Cardiac fibroblast (primary cell): ENCODE results near the gene BTBD16.

Experiments used
- DNase-seq, 2 donors: peaks; one replicate each; pipeline versions ENCODE4 v3.0.0 to v3.0.0-alpha.2; 2010; ENCODE audit warnings: low read depth in 2 of 2
- H3K4me3 ChIP-seq, 2 donors: replicated peaks in 1 of 2; 1 replicate in 1 of 2; 2 replicates in 1 of 2; pipeline ENCODE4 v1.5.1; 2011; ENCODE audit warnings: low read depth in 2 of 2, low read length in 2 of 2, mild to moderate bottlenecking in 2 of 2, moderate library complexity in 1 of 2
- TF ChIP-seq, protein P1 (sequence below): IDR thresholded peaks from one replicate; pipeline ENCODE4 v1.5.1; 2011; ENCODE audit warnings: low read depth, mild to moderate bottlenecking, low read length, inconsistent platforms

Gene BTBD16

GRCh38 chr10:122271076-122271475, at the start of gene BTBD16:
TSS of gene BTBD16 (plus strand) at chr10:122271296. CDS start at chr10:122275082, 3,786 bp downstream.
- H3K4me3 ChIP-seq = no peak within 1 kb of the TSS
- TF ChIP-seq, protein P1, sequence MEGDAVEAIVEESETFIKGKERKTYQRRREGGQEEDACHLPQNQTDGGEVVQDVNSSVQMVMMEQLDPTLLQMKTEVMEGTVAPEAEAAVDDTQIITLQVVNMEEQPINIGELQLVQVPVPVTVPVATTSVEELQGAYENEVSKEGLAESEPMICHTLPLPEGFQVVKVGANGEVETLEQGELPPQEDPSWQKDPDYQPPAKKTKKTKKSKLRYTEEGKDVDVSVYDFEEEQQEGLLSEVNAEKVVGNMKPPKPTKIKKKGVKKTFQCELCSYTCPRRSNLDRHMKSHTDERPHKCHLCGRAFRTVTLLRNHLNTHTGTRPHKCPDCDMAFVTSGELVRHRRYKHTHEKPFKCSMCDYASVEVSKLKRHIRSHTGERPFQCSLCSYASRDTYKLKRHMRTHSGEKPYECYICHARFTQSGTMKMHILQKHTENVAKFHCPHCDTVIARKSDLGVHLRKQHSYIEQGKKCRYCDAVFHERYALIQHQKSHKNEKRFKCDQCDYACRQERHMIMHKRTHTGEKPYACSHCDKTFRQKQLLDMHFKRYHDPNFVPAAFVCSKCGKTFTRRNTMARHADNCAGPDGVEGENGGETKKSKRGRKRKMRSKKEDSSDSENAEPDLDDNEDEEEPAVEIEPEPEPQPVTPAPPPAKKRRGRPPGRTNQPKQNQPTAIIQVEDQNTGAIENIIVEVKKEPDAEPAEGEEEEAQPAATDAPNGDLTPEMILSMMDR = no peak

GRCh38 chr10:122221958-122222357, 49.1 kb upstream of the BTBD16 start:
- TF ChIP-seq, protein P1 = no peak
- no peak for DNase-seq
- H3K4me3 ChIP-seq = no peak overlapping the region

More at GRCh38 chr10:122271076-122271475, at the start of gene BTBD16:
- DNase-seq = no peak

- no peak for DNase-seq
- TF ChIP-seq, protein P1 = no peak
- H3K4me3 ChIP-seq = no peak overlapping the region
These were observed 48.5 kb upstream of the BTBD16 start for GRCh38 chr10:122222638-122223037.

- no peak for DNase-seq
- no peak overlapping the region for H3K4me3 ChIP-seq
- TF ChIP-seq, protein P1 = no peak
These were observed 46.9 kb upstream of the BTBD16 start for GRCh38 chr10:122224159-122224558.

- H3K4me3 ChIP-seq = no peak overlapping the region
- TF ChIP-seq, protein P1 = no peak
- DNase-seq = no peak
These were observed 45.8 kb upstream of the BTBD16 start for GRCh38 chr10:122225330-122225729.

- TF ChIP-seq, protein P1 = no peak
- no peak for DNase-seq
- no peak overlapping the region for H3K4me3 ChIP-seq
These were observed 43.3 kb upstream of the BTBD16 start for GRCh38 chr10:122227754-122228153.

GRCh38 chr10:122229666-122230065, 41.4 kb upstream of the BTBD16 start:
- TF ChIP-seq, protein P1 = no peak
- no peak for DNase-seq

More at GRCh38 chr10:122229666-122230065, 41.4 kb upstream of the BTBD16 start:
- H3K4me3 ChIP-seq = no peak overlapping the region
